GM12878 (cell line): ENCODE data around the gene DCAF12. TPM values are rescaled to one million over a fixed set of nuclear protein-coding genes. Genes with fewer than 3 reads are reported as not detected.

Experiments used
- CBX3 ChIP-seq: fragments of 200-600 bp; sonication (generic); IDR thresholded peaks from 2 replicates; pipeline ENCODE4 v1.6.1; 2016; ENCODE audit warnings: low read depth, borderline replicate concordance
- PAX5 ChIP-seq: IDR thresholded peaks from 2 replicates; pipeline ENCODE4 v1.6.1; 2011; ENCODE audit warnings: low read depth, low read length, borderline replicate concordance
- PKNOX1 ChIP-seq: fragments of 450-650 bp; IDR thresholded peaks from 2 replicates; pipeline ENCODE4 v1.6.1; 2016; ENCODE audit warnings: mild to moderate bottlenecking
- ZBTB33 ChIP-seq: fragments of 450-650 bp; IDR thresholded peaks from 2 replicates; pipeline ENCODE4 v1.6.1; 2017; ENCODE audit warnings: mild to moderate bottlenecking
- polyA plus RNA-seq, 11 experiments: library from polyadenylated mRNA; depleted of rRNA in 4 of 11; unstranded in 6 of 11; stranded (reverse) in 5 of 11; fragments of >200 nt; fragmentation: Nextera tagmentation in 4 of 11; fragmentation: Illumina TruSeq in 1 of 11; extraction: Ambion mirVana in 4 of 11; extraction: Trizol in 1 of 11; gene quantifications; 1 replicate in 1 of 11; 2 replicates in 10 of 11; pipeline versions ENCODE4 v1.2.1 to v1.2.3, GENCODE V29; 2011 to 2016; ENCODE audit warnings: inconsistent platforms in 2 of 11, missing spikeins in 2 of 11, low read depth in 1 of 11
- total RNA-seq, 4 experiments: library from RNA; depleted of rRNA in 3 of 4; stranded (reverse); fragments of >200 nt in 3 of 4; fragmentation: Illumina TruSeq in 1 of 4; extraction: Trizol in 1 of 4; gene quantifications; 2 replicates each; pipeline versions ENCODE4 v1.2.1 to v1.2.3, GENCODE V29; 2013 to 2021
- TF ChIP-seq, protein P1 (sequence below): fragments of 450-650 bp; IDR thresholded peaks from 2 replicates; pipeline ENCODE4 v1.6.1; 2018; ENCODE audit warnings: mild to moderate bottlenecking, low read depth, moderate library complexity; ENCODE audit not compliant: partially characterized antibody

DCAF12 gene
- total and polyA plus RNA-seq, 10 of the 15 experiments (the other 5 are each of a cell fraction or from before 2014, with no cell fraction given) = 11.7 to 57.6 (median 34.6) TPM

DNA sequence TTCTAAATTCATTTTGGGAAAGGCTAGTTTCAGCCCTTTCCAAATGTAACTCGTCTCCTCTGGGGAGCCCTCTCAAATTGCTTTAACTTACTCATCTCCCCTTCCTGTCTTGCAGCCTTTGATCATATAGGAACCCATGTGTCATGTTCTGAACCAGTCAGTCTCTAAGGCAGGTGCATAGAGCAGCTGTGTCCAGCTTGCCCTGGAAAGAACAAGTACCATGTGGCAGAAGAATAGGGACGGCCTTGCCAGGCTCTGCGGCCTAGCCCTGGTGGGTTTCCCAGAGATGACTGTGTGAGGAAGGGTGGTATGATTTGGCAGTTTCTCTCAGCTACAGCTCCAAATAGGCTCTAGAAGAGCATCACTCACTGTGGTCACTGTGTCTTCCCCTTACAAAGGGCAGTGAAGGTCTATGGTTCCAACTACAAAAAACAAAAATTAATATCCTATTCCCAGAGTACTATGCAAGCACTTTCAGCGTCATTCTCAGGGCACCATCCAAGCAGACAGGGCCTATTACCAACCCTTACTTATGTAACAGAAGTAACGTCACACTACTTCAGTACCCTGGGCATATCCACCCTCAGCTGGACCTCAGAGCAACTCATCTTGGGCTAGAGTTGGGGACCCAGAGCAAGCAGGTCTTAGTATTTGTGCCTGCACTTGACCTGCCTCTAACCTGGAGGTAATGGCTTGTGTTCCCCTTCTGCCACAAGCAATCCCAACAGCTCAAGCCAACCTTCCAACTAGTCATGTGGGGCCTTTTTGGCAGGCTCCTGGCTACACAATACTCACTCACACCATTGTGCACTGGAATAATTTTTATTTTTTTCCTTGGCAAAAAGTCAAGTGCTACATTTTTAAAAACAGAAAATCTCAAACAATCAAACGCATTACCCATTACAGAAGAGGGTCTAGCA lies 40.7 kb downstream of the DCAF12 start (continued):
- TF ChIP-seq, protein P1, sequence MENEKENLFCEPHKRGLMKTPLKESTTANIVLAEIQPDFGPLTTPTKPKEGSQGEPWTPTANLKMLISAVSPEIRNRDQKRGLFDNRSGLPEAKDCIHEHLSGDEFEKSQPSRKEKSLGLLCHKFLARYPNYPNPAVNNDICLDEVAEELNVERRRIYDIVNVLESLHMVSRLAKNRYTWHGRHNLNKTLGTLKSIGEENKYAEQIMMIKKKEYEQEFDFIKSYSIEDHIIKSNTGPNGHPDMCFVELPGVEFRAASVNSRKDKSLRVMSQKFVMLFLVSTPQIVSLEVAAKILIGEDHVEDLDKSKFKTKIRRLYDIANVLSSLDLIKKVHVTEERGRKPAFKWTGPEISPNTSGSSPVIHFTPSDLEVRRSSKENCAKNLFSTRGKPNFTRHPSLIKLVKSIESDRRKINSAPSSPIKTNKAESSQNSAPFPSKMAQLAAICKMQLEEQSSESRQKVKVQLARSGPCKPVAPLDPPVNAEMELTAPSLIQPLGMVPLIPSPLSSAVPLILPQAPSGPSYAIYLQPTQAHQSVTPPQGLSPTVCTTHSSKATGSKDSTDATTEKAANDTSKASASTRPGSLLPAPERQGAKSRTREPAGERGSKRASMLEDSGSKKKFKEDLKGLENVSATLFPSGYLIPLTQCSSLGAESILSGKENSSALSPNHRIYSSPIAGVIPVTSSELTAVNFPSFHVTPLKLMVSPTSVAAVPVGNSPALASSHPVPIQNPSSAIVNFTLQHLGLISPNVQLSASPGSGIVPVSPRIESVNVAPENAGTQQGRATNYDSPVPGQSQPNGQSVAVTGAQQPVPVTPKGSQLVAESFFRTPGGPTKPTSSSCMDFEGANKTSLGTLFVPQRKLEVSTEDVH = no peak
- no peak for TF ChIP-seq CBX3
- TF ChIP-seq PKNOX1 = no peak
- no peak for TF ChIP-seq ZBTB33
- TF ChIP-seq PAX5 = no peak
